CD4-positive, alpha-beta T cell treated with Interferon alpha-2 for 1 hour (primary cell): ENCODE results near the gene POU1F1.
A peak's percentile ranks its signal among the peaks of the same experiment; 100 is the strongest.
"Not testable (repeated sequence)": the region's sequence is repeated elsewhere in the genome, so short reads cannot be mapped to it uniquely, and the experiment has no call there.

Source experiments
- DNase-seq, 2 donors: peaks; one replicate each; pipeline ENCODE4 v3.0.0-alpha.2; 2020 to 2022

The POU1F1 gene, protein sequence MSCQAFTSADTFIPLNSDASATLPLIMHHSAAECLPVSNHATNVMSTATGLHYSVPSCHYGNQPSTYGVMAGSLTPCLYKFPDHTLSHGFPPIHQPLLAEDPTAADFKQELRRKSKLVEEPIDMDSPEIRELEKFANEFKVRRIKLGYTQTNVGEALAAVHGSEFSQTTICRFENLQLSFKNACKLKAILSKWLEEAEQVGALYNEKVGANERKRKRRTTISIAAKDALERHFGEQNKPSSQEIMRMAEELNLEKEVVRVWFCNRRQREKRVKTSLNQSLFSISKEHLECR

DNA sequence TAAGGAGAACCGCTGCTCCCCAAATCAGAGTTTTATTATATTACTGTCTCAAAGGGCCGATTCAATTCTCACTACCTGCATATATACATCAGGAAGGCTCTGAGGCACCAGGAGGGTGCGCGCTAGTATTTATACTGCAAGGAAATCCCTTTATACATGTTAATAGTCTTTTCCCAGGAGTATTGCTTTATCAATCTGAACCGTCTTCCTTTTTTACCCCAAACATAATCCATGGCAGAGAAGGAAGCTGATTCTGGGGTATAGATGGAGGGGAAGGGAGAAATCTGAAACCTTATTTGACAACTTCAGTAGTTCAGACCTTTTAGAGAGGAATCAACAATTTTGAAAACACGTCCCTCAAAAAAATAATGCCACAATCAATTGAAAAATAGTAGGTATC lies at the start of gene POU1F1:
POU1F1 (minus strand) TSS at position 101 of the 400 bp plus-strand sequence. CDS start 122 bp downstream, outside the sequence.
- no peak for DNase-seq

- no peak for DNase-seq
Measured at GRCh38 chr3:87324609-87325008, 48.2 kb upstream of the POU1F1 start.

- no peak for DNase-seq
Measured at GRCh38 chr3:87320756-87321626, 44.6 kb upstream of the POU1F1 start.

DNA sequence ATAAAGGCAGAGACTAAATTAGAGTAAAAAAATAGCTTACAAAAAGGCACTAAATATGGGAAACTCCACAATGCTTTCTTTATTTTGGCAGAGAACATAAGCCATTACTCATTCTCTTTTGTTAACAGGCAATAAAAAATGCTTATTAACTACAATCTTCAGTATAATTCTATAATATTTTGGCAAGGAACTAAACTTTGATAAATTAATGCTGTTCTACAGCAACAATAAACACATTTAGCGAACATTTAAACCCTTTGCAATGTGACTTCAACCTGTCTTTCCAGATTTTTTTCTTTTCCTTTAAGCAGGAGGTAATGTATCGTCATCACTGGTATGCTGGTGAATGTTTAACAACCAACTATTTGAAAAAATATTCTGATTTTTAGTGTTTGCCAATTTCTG lies 42.2 kb upstream of the POU1F1 start:
- DNase-seq, result no peak

DNA sequence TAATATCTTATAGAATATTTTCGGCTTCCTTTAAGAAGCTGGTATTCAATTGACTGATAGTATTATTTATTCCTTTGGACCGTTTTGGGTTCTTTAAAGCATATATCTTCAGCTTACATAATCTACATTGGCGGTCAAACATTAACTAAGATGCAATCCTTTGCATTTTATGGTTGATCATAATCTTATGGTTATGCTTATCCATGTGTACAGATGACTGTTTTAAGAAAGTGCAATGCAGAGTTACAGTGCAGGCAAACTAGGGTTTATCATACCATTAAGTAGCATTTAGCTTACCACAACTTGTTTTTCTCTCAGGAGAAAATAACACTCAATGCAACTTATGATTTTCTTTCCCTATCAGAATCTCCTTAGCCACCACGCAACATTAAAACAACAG lies 41.4 kb upstream of the POU1F1 start:
- no peak for DNase-seq

GRCh38 chr3:87313641-87314040 lies 37.3 kb upstream of the POU1F1 start:
- DNase-seq, result no peak

DNA sequence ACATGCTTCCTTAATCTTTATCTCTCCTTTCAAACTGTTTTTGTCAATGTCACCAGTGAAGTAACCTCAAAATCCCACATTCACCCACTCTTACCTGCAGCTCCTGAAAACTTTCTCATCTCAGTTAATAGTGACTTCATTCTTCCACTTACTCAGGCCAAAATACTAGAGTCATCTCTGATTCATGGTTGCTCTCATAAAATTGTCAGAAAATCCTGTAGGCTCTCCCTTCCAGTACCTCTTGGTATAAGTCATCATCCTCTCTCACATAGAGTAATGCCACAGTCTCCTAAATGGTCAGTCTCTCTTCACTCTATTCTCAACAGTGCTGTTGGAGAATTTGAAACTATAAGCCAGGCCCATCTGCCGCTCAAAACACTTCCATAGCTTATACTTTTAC lies 34.9 kb upstream of the POU1F1 start:
- DNase-seq, result no peak

- no peak for DNase-seq
Measured at GRCh38 chr3:87309601-87310000, 33.2 kb upstream of the POU1F1 start.

DNA sequence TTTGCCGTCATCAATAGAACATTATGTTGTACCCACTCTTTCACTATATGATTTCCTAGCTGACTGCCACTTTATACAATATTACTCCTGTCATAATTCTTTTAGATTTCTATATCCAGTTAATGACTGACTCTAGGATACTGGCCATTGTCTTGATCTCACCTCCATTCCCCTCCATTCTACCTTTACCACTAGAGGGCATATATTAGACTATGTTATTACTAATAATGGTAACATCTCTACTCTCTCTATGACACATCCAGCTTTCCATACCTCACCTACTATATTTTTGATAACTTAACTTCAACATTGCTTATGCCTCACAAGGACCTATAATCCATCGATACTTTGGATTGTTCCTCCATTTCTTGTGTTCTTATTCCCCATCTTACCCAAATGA lies 31.4 kb upstream of the POU1F1 start:
- no peak for DNase-seq

GRCh38 chr3:87305517-87305916 lies 29.1 kb upstream of the POU1F1 start:
- no peak for DNase-seq

GRCh38 chr3:87305031-87305430 lies 28.6 kb upstream of the POU1F1 start:
- DNase-seq, result not testable (repeated sequence)

DNA sequence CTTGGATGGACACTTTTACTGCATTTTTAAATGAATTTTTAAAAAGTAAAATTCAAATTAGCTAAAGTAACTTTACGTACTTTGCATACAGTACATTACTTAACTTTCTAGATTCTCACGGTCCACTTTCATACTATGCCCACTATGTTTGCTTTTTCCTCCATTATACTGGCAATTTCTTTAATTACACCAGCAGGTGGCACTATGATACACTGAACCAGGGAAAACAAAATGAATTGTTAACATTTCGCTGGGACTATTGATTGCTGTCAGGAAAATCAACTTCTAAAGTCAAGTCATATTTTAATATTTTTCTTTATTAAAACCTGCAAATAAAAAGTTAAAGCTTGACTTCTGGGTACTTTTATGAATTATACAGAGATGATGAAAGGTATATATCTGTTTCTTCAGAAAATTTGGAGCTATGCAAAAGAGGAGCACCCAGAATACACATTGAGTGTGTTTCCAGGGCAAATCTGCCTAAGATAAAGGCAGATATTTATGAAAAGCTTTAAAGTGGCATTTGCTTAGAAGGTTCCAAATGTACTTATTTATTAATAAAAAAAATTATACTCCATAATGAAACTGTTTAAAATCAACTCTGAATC lies 21.8 kb upstream of the POU1F1 start:
- DNase-seq, result peak in 1 of 2 donors; percentile 46

DNA sequence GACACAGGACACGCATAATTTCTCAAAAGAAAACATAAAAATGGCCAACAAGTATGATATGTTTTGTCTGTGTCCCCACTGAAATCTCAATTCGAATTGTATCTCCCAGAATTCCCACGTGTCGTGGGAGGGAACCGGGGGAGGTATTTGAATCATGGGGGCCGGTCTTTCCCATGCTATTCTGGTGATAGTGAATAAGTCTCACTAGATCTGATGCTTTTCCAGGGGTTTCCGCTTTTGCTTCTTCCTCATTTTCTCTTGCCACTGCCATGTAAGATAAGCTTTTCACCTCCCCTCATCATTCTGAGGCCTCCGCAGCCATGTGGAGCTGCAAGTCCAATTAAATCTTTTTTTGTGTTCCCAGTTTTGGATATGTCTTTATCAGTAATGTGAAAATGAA lies 12.1 kb upstream of the POU1F1 start:
- no peak for DNase-seq

- no peak for DNase-seq
Measured at GRCh38 chr3:87287011-87287410, 10.6 kb upstream of the POU1F1 start.

GRCh38 chr3:87272718-87273341 lies 3.6 kb downstream of the POU1F1 start:
- no peak for DNase-seq

- DNase-seq, result peak in 1 of 2 donors; percentile 29
Measured at GRCh38 chr3:87270908-87271700, 5.3 kb downstream of the POU1F1 start.

- DNase-seq, result no peak
Measured at GRCh38 chr3:87269723-87270122, 6.7 kb downstream of the POU1F1 start.

DNA sequence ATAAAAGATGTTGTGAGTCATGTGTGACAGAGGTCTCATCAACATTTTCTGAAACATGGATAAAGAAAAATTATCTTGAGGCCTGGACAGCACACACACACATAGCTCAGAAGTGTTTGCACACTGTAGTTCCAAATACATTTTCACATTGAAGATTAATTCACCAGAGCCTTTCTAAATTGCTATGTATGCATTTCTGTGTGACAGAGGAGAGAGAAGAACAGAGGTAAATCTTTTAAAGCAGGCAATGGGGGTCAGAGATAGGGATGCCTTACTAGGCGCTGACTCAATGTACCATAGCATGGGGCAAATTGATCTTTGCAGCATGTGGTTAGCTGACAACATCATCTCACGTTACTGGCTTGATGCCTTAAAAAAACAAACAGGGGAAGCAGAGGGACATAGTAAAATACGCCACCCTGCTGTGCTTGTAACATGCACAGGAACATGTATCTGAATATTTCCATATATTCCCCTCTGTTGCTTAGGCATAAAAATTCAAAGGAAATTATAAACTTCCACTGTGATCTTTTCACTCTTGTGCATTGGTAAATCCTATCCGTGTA lies 7.7 kb downstream of the POU1F1 start:
- no peak for DNase-seq

- DNase-seq, result no peak
Measured at GRCh38 chr3:87267953-87268645, 8.3 kb downstream of the POU1F1 start.

GRCh38 chr3:87261925-87262324 lies 14.5 kb downstream of the POU1F1 start:
- no peak for DNase-seq

GRCh38 chr3:87260270-87260669 lies 16.1 kb downstream of the POU1F1 start:
- DNase-seq, result peak; percentile 11 to 51
